C4-2B (cell line): ENCODE data around the gene CHN1.

ENCODE experiments used
- H3K27ac ChIP-seq: fragments of 450-650 bp; 2 replicates; pipeline ENCODE4 v1.5.1; 2017
- CTCF ChIP-seq: fragments of 450-650 bp; conservative IDR thresholded peaks from 2 replicates; pipeline ENCODE4 v1.5.1; 2017; ENCODE audit warnings: mild to moderate bottlenecking
- ZFX ChIP-seq: fragments of 450-650 bp; IDR thresholded peaks from 2 replicates; pipeline ENCODE4 v1.6.1; 2017

CHN1 gene

GRCh38 chr2:174778085-174778981 is 226.8 kb downstream of the CHN1 start:
- no peak overlapping the region for H3K27ac ChIP-seq
- TF ChIP-seq CTCF (no peak), ZFX (no peak)

- no peak for TF ChIP-seq CTCF
- no peak for TF ChIP-seq ZFX
These were observed 227.7 kb downstream of the CHN1 start for GRCh38 chr2:174777347-174778084.

DNA sequence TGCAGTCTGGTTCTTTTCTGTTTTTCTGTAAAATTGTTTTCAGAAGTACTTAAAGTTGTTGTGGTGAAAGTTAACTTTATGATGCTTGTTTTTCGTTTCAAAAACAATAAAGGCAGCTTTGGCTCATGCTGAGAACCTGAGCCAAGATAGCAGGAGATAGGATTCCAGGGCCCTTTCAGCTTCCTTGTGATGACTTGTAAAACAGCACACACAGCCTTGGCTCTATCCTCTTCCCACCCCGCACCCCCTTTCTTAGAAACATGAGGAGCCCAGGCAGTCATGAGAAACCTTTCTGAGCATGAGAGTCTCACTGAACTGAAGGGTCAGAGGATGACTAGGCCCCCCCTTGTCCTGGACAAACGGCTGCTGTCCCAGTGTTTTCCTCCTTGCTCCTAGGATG is 228.5 kb downstream of the CHN1 start:
- H3K27ac ChIP-seq: no peak overlapping the region
- no peak for TF ChIP-seq CTCF
- no peak for TF ChIP-seq ZFX

More at GRCh38 chr2:174777347-174778084, 227.7 kb downstream of the CHN1 start:
- no peak overlapping the region for H3K27ac ChIP-seq

DNA sequence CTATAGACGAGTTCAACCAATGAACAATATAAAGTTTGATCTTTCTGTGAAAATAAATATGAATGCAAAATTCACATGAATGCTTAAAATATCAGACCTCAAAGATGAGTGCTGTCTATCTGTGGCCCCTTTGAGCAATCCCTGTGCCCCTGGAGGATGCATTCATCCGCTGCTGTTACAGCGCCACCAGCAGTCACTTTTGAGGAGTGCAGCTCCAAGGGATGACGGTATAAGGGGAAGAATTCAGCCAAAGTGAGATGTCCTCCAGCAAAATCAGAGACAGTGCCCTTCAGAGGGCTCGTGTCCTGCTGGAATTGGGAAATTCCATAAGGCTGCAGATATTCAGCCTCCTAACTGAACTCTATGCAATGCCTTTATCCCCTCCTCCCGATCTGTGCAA is 229.0 kb downstream of the CHN1 start:
- TF ChIP-seq CTCF (no peak; the same call in 1 of the 2 replicates), ZFX (no peak)

GRCh38 chr2:174775571-174775980 is 229.6 kb downstream of the CHN1 start:
- no peak overlapping the region for H3K27ac ChIP-seq
- TF ChIP-seq ZFX (no peak), CTCF (no peak)

More for the DNA sequence above, 229.0 kb downstream of the CHN1 start:
- H3K27ac ChIP-seq: no peak overlapping the region

GRCh38 chr2:174774886-174775285 is 230.3 kb downstream of the CHN1 start:
- H3K27ac ChIP-seq: no peak overlapping the region
- no peak for TF ChIP-seq ZFX
- TF ChIP-seq CTCF: no peak

GRCh38 chr2:174773215-174773614 is 232.0 kb downstream of the CHN1 start:
- TF ChIP-seq CTCF: no peak
- no peak overlapping the region for H3K27ac ChIP-seq
